Dermis blood vessel endothelial cell (primary cell): ENCODE measurements around the gene SMS. TPM values are rescaled to one million over a fixed set of nuclear protein-coding genes. Genes with fewer than 3 reads are reported as not detected.

Source experiments
- DNase-seq: peaks from one replicate; pipeline ENCODE4 v3.0.0; 2010
- total RNA-seq: library from RNA; depleted of rRNA; stranded (reverse); fragments of >200 nt; gene quantifications from 2 replicates; pipeline ENCODE4 v1.2.3, GENCODE V29; 2014

The SMS gene
- total RNA-seq, 1 donor from 2014 or later: 117 TPM

DNA sequence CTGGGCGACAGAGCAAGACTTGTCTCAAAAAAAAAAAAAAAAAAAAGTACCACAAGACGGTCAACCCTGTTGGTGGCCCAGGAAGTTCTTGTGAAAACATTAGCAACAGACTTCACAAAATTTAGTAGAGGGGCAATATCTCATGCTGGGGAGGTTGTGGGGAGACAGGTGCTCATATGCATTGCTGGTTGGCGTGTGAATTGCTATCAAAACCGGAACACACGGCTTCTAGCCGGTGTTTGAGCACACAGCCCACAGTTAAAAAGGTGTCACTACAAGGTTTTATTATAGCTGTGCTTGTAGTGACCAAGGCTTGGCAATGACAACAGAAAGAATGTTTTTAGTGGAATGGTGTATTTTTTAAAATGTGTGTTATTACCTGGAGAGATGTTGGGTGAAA lies 41.8 kb downstream of the SMS start:
- DNase-seq: no peak

GRCh38 chrX:21985332-21985777 lies 44.8 kb downstream of the SMS start:
- peak; percentile 82 for DNase-seq

GRCh38 chrX:21986596-21986995 lies 46.1 kb downstream of the SMS start:
- no peak for DNase-seq

- DNase-seq: no peak
Observed at GRCh38 chrX:21989384-21989783, 48.9 kb downstream of the SMS start.

DNA sequence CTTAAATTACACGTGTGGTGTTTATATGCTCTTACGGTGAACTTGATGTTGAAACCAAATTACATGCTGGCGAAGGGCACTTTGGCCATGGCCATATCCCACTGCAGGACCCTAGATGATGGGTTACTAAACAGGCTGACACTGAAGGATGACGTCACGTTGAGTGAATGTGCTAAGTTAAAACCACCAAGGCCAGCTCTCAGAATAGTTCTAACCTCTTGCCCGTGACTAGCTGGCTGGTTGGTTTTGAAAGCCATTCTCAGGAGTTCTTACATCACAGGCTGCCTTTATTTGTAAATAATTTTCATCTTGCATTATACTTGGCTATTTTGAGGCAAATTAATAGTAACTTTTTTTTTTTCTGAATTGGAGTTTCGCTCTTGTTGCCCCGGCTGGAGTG lies 50.3 kb downstream of the SMS start:
- DNase-seq: no peak

DNA sequence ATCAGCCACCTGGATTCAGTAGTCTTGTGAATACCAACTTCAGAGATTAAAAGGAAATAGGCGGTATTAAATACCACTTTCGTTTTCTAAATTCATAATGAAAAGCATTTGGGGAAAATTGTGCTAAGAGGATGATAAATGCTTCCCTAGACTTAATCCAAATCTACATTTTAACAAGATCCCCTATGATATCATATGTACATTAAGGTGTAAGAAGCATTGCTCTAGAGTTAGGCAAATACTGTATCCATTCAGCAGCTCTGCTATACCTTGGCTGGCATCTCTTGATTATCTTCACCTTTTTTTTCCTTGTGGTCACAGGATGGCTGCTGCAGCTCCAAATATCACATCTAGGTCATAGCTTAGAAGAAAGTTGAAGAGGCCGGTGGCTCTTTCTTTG lies 51.0 kb downstream of the SMS start:
- no peak for DNase-seq

GRCh38 chrX:21993265-21993664 lies 52.8 kb downstream of the SMS start:
- DNase-seq: no peak

GRCh38 chrX:21996872-21997455 lies 56.5 kb downstream of the SMS start:
- DNase-seq: peak; percentile 27

DNA sequence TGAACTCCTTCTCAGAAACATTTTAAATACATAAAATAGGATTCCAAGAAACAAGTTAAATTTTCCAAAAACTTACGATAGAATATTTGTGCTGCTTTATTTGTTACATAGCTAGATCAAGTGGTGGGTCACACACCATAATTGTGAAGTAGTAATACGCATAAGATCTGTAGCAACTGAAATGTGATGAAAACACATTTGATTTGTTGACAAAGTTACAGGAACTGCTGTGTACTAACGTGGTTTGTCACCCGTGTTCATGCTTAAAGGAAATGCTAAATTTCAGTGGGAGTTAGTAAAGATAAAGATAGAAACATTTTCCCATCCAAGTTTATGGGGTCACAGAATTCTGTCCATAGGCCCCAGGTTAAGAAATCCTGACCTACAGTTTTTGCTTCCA lies 57.5 kb downstream of the SMS start:
- DNase-seq: no peak

DNA sequence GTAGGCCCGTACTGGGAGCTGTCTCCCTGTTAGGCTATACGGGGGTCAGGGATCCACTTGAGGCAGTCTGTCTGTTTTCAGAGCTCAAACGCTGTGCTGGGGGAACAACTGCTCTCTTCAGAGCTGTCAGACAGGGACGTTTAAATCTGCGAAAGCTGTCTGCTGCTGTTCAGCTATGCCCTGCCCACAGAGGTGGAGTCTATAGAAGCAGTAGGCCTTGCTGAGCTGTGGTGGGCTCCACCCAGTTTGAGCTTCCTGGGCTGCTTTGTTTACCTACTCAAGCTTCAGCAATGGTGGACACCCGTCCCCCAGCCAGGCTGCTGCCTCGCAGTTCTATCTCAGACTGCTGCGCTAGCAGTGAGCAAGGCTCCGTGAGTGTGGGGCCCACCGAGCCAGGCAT lies 64.4 kb downstream of the SMS start:
- no peak for DNase-seq

DNA sequence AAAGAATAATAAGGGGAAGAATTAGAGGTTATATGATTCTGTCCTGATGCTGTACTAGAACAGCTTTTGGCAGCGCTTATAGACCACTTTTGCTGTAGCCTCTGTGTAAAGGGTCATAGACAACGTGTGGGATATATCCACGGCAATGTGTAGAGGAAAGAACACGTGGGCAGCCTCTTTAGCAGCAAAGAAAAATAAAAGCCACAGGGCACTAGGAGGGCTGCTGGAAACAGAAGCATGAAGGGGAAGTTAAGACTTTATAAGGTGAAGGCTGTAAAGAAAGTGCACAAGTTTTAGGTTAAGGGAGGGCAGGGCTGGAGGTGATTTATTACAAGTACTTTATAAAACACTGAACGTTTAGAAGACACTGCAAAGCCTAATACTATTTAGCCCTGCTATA lies 71.5 kb downstream of the SMS start:
- DNase-seq: no peak

DNA sequence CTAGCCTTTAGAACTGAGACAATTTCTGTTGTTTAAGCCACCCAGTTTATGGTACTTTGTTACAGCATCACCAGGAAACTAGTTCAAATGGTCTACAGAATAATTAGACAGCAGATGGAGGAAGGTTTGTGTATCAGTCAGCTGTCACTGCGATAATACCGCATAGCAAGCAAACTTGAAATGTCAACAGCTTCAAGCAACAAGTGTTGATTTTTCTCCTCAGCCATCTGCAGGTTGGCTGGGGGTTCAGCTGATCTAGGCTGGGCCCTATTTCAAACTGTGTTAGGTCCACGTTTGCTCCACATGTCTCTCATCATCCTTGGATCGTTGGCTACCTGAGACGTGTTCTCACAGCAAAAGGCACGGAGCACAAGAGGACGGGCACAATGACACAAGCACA lies 72.4 kb downstream of the SMS start:
- DNase-seq: no peak

DNA sequence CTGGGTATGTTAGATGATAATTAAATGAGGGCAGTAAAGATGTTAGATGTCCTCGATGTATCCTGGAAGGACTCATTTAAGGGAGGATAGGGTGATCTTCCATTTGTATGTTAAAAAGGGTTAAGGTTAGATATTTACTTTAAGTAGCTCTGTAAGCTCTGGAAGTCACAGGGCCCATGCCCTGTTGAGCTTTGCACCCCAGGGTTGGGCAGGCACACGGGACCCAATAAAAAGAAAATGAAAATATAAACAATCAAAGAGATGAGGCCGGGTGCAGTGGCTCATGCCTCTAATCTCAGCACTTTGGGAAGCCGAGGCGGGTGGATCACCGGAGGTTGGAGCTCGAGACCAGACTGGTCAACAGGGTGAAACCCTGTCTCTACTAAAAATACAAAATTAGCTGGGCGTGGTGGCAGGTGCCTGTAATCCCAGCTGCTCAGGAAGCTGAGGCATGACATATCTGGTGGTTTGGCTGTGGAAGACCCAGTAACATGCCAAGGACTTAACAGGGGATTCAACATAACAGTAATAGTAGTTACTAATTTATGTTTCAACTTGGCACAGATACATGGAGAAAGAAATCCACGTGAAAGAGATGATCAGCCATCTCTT lies 74.7 kb downstream of the SMS start:
- DNase-seq: no peak

- no peak for DNase-seq
Observed at GRCh38 chrX:22021751-22022324, 81.3 kb downstream of the SMS start.

DNA sequence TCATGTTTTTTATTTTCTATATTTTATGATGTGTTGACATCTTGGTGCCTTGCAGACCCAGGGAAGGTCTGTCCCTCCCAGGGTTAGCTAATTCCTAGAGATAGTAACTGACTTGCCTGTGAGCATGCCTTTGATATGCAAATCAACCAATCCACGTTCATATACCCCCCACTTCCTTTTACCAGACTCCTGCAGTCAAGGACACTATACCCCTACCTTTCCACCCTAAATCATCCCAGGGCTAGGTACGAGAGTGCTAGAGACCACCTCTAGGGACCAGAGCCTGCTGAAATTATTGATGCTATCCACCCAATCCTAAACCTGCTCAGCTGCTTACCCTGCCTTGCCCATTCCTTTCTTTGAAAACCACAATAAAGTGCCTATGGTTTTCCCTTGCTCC lies 84.1 kb downstream of the SMS start:
- DNase-seq: no peak

DNA sequence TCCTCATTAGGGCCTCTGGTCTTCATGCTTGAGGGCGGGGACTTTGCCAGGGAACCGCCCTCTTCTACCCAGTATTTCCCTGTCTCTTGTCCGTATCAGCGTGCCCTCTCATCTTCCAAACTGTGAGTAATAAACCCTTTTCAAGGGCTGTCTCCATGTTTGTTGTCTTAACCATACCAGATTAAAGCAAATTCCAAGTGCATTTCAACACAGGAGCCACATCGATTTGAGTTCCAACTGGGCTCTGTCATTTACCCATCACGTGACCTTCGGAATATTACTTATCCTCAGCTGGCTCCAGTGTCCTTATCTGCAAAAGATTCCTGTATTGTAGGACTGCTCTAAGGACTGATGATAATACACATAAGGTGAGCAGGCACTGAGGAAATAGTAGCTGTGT lies 85.2 kb downstream of the SMS start:
- no peak for DNase-seq

DNA sequence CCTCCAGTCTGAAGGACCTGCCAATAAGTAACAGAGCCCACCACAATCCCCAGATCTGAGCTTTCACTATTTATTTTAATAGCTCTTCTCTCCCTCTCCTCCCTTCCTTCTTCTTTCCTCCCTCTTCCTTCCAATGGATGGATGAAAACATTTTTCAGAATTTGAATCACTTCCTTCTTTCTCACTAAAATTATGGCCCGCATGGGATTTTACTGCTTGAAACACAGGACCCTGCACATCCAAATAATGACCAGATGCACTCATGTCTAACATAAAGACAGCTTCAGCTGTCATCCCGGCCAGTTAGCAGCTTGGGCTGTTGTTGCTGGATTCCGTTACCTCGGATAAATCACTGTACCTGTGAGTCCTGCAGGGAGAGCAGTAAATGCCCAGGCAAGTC lies 86.2 kb downstream of the SMS start:
- DNase-seq: no peak

DNA sequence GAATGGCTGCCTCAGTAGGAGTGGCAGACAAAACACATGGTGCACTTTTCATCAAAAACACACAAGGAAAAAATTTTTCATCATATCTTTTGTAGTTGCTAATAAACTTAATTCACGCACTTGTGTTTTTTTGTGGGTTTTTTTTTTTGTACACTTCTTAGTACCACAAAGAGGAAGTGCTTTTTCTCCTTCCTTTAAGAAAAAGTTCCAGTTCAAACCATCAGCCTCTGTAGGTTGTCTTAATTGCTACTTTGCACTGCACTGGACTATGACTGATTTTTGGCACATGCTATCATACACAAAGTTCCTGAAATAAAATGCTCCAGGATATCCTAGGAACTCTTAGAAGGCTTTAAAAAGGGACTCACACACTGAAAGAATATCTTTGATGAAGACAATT lies 91.6 kb downstream of the SMS start, which contains the start of gene PHEX:
Gene PHEX (plus strand): TSS at position 242 of the 400 bp plus-strand sequence. CDS start 681 bp downstream, outside the sequence.
- DNase-seq: no peak

GRCh38 chrX:22032506-22032905 lies 92.0 kb downstream of the SMS start:
- no peak for DNase-seq

GRCh38 chrX:22033818-22034217 lies 93.3 kb downstream of the SMS start:
- DNase-seq: no peak

GRCh38 chrX:22035236-22035635 lies 94.7 kb downstream of the SMS start:
- DNase-seq: no peak

GRCh38 chrX:22037225-22037624 lies 96.7 kb downstream of the SMS start:
- DNase-seq: no peak

DNA sequence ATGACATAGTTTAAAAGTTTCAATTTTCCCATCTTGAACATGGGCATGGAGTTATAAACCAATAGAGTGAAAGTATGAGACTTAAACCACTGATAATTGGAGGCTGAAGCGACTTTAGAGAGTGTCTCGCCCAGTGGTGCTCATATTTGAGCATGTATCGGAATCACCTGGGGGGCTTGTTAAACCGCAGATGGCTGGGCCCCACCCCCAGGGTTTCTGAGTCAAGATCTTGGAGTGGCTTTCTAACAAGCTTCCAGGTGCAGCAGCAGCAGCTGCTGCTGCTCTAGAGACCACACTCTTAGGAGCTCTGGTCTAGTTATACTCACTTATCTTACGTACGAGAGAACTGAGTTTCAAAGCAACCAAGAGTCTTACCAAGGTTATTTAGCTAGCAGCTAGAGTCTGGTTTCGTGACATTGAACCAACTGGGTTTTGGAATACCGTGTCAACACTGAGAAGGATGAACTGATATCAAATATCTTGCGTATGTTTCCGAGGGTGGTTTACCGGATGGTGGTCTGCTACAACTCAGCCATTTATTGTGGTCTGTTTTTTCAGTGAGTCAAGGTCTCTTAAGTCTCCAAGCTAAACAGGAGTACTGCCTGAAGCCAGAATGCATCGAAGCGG lies 97.5 kb downstream of the SMS start:
- no peak for DNase-seq

- DNase-seq: no peak
Observed at GRCh38 chrX:22039541-22039940, 99.0 kb downstream of the SMS start.
